Stimulated activated CD4-positive, alpha-beta T cell treated with anti-CD3 and anti-CD28 coated beads, Interleukin-1b, Interleukin-23, amount 100 ng/mL, for 4 hours (primary cell): ENCODE data around the gene THEMIS.
A peak's percentile ranks its signal among the peaks of the same experiment; 100 is the strongest.
"Not testable (repeated sequence)": the region's sequence is repeated elsewhere in the genome, so short reads cannot be mapped to it uniquely, and the experiment has no call there.

Experiments
- DNase-seq, 2 donors: peaks; one replicate each; pipeline ENCODE4 v3.0.0-alpha.2; 2020; ENCODE audit warnings: low read depth in 2 of 2

The THEMIS gene, protein sequence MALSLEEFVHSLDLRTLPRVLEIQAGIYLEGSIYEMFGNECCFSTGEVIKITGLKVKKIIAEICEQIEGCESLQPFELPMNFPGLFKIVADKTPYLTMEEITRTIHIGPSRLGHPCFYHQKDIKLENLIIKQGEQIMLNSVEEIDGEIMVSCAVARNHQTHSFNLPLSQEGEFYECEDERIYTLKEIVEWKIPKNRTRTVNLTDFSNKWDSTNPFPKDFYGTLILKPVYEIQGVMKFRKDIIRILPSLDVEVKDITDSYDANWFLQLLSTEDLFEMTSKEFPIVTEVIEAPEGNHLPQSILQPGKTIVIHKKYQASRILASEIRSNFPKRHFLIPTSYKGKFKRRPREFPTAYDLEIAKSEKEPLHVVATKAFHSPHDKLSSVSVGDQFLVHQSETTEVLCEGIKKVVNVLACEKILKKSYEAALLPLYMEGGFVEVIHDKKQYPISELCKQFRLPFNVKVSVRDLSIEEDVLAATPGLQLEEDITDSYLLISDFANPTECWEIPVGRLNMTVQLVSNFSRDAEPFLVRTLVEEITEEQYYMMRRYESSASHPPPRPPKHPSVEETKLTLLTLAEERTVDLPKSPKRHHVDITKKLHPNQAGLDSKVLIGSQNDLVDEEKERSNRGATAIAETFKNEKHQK

DNA sequence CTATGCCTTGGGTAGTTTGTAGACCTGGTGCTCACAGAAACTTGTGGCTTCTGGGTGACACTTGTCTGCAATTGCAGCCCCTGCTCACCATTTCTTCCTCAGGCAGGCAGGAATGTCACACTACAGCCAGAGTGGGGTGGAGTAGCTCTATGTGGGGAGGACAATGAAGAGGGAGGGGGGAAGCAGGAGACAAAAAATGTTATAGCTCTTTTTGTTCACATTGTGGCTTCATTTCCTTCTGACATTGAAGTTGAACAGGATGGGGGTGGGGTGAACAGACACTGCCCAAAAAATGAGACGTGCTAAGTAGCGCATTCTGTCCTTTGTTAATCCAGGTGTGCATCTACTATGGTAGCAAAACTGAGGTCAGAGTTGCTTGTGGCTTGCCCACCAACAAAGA lies at the start of gene THEMIS:
TSS of gene THEMIS (minus strand) at position 124 of the 400 bp plus-strand sequence. CDS start 126 bp downstream, outside the sequence.
- no peak for DNase-seq

DNA sequence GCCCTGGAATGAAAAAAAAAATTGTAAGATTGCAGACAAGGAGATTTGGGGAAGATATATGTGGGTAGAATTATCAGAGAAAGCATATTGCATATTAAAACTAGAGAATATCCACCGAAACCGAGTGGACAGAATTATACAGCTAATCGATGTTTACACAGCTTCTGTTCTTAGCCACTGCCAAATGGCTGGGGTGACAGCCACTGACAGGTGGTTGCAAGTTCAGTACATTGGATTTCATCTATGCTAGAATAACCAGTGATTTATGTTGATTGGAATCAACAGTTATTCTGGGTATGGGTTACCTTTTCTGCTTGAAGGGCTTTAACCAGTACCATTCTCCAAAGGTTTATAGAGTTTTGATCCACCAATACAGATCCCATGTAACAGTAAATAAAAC lies 48.4 kb upstream of the THEMIS start:
- DNase-seq = no peak

DNA sequence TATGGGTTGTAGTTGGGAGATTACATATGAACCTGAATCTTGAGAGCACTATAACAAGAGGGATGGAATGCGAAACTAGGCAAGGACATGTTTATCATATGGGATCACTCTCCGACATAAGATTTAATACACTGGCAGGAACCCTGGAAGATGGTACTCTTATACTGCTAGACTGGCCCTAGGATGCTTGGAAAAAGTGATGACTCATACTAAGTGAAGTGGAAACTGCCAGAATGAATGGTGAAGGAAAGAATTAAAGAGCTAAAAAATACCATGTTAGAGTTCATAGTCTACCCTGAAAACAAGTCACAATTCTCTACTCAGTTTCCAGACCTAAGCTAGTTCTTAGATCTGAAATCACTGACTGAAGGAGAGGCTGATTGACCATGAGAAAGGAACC lies 45.5 kb upstream of the THEMIS start:
- no peak for DNase-seq

DNA sequence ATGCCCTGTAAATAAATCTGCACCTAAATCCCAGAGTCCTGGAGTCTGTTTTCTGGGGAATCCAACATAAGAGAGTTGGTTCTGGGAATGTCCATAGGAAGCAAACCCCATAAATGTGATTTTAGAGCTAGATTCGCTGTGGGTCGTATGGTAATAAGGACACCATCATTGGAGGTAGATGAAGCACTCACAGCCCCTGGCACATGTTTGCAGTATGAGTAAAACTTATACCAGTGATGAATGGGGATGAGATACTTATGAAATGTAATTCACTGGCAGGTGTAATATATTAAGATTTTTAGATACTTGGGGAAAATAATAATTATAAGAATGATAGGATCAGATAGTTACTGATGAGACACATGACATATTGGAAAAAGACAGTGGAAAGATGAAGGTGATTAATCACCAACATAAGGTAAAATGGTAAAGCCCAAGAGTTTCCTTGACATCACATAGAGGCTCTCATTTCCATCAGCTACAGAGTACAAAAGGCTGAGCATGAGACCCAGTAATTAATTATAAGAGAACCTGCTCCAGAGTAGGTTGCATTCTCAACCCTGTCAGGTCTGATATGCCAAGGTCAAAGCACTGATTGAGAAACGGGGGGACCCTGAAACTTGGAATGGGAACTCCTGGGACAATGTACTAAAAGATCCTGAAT lies 44.7 kb upstream of the THEMIS start:
- DNase-seq = no peak

DNA sequence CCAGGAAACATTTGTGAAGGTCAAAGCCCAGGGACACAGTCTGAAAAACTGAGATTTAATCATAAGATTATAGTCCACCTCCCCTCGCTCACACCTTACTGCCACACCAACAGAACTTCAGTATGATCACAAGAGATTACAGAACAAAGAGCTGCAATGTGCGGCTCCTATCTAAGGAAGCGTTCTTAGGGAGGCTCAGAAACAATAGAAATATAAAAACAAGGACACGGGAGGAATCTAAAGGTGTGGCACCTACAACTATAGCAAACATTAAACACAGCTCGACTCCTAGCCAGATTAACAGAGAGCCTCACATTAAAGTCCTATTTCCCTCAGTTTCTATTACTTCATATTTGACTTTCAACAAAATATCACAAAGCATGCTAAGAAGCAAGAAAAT lies 40.4 kb upstream of the THEMIS start:
- no peak for DNase-seq

DNA sequence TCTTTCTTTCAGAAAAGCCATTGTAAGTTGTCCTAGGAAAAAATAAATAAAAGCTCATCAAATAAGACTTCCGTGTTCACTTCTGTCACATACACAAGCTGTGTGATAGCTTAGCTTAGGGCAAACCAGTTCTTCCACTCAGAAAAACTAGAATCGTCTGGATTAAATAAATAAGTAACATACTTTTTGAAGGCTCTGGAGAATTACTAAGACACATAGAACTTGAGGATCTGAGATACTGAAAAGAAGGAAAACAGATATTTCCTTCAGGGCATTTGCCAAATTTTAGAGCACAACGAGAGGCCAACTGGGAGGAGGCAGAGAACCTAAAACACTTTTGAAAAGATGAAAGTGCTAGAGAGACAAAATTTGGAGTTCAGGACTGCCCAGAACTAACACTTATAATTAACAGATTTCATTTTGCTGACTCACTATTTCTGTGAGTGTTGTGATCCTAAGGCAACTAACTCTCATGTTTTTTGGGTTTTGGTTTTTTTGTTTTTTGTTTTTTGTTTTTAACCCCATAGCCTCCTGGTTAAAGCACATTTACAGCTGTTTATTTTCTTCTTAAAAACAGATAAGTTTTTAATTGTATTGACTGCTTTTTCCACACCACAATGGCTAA lies 38.7 kb upstream of the THEMIS start:
- no peak for DNase-seq

DNA sequence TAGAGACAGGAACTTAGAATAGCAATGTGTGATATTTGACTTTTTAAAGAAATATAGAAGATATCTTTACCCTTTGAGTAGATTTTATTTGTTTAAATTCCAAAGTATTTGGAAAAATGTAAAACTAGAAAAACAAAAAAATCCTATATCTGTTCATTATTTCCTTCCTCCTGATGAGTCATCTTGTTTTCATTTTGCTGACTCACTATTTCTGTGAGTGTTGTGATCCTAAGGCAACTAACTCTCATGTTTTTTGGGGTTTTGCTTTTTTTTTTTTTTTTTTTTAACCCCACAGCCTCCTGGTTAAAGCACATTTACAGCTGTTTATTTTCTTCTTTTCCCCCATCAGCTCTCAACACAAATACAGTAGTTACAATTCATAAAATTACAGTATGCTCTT lies 37.8 kb upstream of the THEMIS start:
- no peak for DNase-seq

DNA sequence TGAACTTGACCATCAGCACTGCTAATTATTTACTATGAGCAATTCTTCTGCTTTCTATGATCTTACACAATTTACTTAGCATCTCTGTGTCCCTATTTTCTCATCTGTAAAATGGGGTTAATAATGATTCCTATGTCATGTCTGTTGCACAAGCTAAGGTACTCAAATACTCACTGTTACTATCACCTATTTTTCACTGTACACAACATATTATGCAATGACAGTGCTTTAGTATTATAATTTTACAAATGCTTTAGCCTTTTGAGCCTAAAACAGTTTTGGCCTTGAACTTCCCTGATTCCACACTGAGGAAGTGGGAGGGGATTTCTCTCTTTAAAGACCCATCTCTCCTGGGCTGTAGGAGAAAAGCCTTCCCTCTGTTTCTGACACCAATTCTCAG lies 36.9 kb upstream of the THEMIS start:
- DNase-seq = no peak

DNA sequence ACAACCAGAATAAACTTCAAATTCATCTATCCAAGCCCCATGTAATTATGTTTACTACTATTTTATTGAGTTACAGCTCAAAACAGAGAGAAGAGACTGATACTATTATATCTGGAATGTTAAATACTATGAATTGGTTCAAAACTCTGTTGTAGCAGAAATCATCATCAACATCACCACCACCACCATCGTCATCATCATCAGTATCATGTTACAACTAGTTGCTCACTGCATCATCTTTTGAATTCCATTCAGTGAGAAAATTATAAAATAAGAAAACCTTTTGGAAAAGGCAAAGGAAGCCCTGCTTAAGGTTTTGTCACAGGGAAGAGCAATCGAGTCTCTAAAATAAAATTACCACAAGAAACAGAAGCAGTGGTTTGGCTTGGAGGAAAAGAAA lies 36.2 kb upstream of the THEMIS start:
- DNase-seq = no peak

DNA sequence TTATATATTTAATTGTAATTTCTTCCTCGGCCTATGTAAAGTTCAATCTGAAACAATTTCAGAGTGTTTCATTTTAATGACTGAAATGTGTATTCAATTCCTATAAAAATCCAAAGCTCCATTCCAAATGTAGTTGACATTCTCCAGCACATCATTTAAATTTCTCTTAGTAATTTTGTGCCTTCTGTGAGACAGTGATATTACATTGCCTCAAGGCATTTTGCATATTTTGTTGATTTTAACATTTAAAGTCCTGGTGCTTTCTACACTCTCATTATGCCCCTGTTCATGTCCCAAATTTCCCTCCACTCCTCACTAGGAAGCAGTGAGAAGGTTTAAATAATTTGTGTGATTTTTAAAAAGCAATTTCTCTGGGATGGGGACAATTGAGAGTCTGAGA lies 34.1 kb upstream of the THEMIS start:
- DNase-seq = no peak

DNA sequence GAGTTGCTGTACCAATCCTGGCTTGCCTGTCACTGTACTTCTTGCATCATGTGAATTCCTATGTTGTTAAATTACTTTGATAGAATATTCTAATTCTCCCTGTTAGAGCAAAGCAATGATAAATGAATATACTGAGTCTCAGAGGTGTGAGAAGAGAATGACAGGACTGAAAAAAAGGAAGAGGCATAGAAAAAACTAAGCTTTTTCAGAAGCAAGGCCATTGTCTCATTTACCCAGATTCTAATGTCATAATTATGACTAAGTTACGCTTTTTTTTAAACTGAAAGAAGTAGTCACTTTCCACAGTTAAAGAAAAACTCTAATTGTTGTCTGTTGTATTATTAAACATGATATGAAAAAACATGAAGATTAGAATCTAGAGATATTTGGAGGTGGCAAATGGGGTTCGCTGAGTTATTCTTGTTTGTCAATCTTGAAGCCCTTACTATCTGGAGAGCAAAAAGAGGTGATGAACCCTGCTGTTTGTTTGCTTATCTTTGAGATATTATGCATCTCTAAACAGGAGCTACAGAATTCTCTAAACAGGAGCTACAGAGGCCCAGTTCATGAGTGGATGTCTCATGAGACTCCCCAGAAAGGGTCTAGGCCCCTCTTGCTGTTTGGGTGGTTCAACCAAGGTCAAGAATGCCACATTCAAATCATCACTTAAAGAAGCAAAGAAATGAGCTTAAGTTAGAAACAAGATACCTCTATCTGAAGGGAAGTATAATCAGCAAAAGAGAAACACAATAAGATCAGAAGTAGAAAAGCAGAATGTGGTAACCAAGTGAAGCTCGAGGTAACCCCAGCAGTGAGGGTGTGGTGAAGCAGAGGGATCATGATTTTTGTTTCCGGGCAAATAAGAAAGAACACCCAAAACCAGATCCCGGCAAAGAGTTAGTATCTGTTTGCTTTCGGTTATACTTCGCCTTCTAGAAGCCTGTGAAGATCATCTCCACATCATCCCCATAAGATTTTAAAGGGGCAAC lies 33.3 kb upstream of the THEMIS start:
- peak in 1 of 2 donors; percentile 17 for DNase-seq

DNA sequence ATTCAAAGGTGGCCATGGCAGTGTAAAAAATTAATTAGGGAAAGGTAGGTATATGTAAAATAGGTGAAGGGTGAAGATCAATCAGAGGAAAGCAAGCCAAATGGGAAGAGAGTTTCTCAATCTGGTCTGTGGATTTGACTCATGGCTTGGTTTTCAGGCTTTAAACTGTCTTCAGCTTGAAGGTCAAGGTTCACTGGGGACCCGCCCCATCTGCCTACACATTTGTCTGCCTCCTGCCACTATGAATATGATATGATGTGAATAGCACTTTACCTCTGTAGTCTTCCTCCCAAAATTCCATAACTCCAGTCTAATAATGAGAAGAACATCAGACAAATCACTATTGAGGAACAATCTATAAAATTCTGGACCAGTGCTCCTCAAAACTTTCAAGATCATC lies 32.3 kb upstream of the THEMIS start:
- DNase-seq = no peak

DNA sequence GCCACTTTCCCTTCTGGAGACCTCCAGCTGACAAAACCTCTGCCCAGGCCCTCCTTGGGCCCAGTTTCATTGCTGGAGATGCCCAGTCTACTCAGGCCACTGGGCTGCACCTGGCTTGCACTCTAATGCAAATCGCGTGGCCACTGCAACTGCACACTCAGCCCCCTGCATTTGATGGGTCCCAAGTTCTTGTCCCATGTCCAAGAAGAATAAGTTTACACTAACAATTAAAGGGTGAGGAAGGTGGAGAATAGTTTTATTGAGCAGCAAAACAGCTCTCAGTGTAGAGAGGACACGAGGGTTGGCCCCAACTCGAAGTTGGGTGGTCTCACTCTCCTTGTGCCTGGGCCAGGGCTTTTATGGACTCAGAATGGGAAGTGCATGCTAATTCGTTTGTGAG lies 31.9 kb upstream of the THEMIS start:
- no peak for DNase-seq

DNA sequence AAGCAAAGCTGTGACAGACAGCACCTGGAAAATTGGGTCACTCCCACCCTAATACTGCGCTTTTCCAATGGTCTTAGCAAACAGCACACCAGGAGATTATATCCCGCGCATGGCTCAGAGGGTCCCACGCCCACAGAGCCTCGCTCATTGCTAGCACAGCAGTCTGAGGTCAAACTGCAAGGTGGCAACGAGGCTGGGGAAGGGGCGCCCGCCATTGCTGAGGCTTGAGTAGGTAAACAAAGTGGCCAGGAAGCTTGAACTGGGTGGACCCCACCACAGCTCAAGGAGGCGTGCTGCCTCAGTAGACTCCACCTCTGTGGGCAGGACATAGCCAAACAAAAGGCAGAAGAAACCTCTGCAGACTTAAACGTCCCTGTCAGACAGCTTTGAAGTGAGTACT lies 25.6 kb upstream of the THEMIS start:
- not testable (repeated sequence) for DNase-seq

DNA sequence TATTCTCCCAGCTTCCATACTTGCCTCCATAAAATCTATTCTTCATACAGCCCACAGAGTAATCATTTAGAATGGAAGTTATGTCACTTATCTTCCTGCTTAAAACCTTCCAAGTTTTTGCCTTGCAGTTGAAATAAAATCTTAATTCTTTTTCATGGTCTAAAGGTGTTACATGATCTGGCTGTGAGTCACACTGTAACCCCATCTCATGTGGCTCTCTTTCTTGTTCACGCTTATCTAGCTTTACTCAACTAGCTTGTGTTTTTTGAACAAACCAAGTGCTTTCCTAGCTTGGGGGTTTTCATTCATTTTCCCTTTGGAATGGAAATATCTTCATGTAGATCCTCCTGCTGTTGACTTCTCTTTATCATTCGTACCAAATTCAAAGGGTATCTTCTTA lies 23.6 kb upstream of the THEMIS start:
- DNase-seq = no peak

DNA sequence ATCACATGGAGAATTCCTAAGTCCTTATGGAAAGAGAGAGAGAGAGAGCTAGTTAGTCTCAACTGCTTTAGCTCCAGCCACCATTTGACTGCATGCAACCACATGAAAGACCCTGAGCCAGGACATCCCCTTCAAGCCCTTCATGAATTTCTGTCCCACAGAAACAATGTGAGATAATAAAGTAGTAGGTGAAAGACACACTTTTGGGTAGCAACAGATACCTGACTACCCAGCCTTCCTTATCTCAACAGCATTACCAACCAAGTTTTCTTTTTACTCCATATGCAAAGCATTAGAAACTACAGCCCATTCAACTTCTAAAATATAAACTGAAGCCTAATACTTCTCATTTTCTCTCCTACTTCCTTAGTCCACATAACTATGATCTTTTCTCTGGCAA lies 23.2 kb upstream of the THEMIS start:
- DNase-seq = no peak

DNA sequence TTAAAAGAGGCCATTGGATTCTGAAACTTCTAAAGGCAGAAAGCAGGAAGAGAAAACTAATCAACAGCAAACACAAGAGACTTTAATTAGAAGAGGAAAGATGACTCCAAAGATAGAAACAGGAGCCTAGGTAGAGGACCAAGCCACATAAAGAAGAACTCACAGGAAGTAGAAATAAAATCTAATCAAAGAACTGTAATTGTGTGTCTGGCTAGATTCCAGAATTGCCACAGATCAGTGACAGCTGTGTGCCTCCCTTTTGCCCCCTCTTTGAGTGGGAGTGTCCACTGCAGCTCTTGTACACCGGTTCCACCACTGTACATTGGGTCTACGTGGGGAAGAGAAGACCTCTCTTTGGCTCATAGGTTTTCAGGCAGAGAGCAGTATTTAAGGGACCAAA lies 22.3 kb upstream of the THEMIS start:
- DNase-seq = no peak

DNA sequence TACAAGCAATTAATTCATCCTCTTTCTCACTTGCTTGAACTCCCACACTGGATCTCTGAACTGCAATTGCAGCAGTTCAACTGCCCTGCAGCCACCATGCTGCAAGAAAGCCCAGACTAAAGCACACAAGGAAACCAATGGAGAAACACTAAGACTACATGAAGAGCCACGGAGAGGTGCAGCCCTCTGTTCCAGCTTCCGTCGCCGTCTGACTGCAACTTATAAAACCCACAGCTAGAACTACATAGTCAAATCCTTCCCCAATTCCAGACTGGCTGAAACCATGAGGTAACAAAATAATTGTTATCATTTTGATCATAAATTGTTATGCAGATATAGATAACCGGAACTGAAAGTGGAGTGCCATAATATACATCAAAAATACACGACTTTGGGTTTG lies 21.1 kb upstream of the THEMIS start:
- DNase-seq = no peak

DNA sequence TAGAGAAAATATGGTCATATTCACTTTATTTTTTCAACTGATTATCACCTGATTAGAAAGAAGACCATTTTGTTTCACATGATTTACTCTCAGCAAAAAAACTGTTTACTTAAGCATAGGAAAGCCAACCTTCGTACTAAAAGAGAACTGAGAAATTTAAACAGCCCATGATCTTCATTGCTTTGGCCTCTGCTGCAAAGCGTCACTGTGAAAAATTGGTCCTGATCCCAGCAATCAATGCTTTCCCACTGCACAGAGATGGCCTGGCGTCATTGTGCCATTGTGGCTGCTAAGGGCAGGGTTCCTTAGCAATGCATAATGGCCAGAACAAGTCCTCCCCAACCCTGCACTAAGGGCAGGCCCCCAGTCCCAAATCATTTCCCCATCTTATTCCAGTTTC lies 19.9 kb upstream of the THEMIS start:
- no peak for DNase-seq

DNA sequence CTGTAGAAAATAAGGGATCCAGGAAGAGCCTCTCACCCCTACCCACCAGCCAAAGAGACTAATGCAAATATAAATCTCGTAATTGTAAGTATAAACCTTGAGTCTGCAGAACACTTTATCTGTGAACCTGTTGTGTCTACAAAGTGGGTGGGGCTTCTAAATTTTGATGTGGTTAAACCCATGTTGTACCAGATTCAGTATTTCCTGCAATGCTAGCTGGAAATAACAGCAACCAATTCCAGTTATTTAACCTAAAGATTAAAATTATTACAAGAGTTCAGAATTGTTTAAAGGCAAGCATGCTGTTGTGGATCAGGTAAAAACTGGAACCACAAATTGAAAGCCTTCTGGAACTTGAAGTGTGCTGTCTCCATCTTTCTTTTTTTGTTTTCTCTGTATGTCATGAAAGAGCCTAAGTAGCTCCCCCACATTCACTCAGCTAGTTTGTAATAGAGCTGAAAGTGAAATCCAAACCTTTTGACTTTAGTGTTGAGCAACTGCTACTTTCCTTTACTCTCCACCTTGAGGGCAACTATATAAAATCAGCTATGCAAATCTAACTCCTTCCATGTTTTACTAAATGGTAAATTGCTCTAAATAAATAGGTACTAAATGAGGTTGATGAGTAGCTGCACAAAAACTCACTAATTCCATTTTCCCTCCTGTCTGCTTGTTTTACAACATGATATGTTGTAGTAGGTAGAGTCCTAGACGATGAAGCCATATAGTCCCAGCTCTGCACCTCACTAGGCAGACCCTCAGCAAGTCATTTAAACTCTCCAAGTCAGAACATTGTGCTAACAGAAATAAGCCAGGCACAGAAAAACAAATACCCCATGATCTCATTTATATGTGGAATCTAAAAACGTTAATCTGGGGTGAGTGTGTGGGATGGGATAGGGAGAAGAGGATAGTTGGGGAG lies 17.9 kb upstream of the THEMIS start:
- no peak for DNase-seq
